Measurements from ENCODE around the gene PSORS1C1. TPM values are rescaled to one million over a fixed set of nuclear protein-coding genes. Genes with fewer than 3 reads are reported as not detected.

The PSORS1C1 gene
- polyA plus RNA-seq, 1 donor from 2014 or later = not detected

DNA sequence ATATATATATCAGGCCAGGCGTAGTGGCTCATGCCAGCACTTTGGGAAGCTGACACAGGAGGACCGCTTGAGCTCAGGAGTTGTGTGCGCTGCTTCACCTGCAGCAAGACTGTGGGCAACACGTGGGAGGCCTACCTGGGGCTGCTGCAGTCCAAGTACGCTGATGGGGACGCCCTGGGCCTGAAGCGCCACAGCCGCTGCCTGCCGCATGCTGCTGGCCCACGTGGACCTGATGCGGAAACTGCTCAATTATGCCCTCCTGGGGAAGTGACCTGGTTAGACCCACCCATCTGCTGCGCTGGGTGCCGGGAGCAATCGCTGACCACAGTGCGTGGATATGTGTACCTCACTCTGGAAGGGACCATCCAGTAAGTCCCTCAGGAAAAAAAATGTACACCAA, 26.0 kb downstream of the PSORS1C1 start:
- Histone ChIP-seq H3F3A (ENCODE audit: insufficient read depth, low read length, poor library complexity, severe bottlenecking) (no peaks in the 10 kb centered on the region), H3K9me2 (ENCODE audit: insufficient read depth, low read length) (no peaks in the 10 kb centered on the region), H2AFZ (ENCODE audit: low read depth, low read length) (no peak overlapping the region), H3K79me2 (replicated peaks; ENCODE audit: insufficient read depth, low read length) (no peaks in the 10 kb centered on the region), H3K36me3 (ENCODE audit: insufficient read depth, low read length) (no peaks in the 10 kb centered on the region), H3K4me2 (ENCODE audit: low read length) (no peak overlapping the region), H3K27ac (ENCODE audit: low read length) (no peak overlapping the region), H3K4me3 (ENCODE audit: low read length) (no peak overlapping the region), H4K20me1 (ENCODE audit: insufficient read depth) (no peaks in the 10 kb centered on the region), H3K9me3 (ENCODE audit: low read length) (no peaks in the 10 kb centered on the region), H3K9ac (ENCODE audit: low read length) (no peak overlapping the region), H3K27me3 (ENCODE audit: insufficient read depth, low read depth, low read length) (no peaks in the 10 kb centered on the region)
- TF ChIP-seq TAF1 (IDR thresholded peaks at IDR 0.05; ENCODE audit: low read depth) (no peak), EP300 (conservative IDR thresholded peaks at IDR 0.05; ENCODE audit: poor library complexity, severe bottlenecking) (no peak), RAD21 (conservative IDR thresholded peaks at IDR 0.05) (no peak), SMC3 (conservative IDR thresholded peaks at IDR 0.05; ENCODE audit: poor library complexity) (no peak), POLR2AphosphoS5 (IDR thresholded peaks at IDR 0.05) (no peak), MXI1 (conservative IDR thresholded peaks at IDR 0.05; ENCODE audit: poor library complexity, severe bottlenecking) (no peak), EZH2 (IDR thresholded peaks at IDR 0.05; ENCODE audit: borderline replicate concordance, insufficient read depth, low read length, poor library complexity, severe bottlenecking) (no peak)
- TF ChIP-seq, protein P1, sequence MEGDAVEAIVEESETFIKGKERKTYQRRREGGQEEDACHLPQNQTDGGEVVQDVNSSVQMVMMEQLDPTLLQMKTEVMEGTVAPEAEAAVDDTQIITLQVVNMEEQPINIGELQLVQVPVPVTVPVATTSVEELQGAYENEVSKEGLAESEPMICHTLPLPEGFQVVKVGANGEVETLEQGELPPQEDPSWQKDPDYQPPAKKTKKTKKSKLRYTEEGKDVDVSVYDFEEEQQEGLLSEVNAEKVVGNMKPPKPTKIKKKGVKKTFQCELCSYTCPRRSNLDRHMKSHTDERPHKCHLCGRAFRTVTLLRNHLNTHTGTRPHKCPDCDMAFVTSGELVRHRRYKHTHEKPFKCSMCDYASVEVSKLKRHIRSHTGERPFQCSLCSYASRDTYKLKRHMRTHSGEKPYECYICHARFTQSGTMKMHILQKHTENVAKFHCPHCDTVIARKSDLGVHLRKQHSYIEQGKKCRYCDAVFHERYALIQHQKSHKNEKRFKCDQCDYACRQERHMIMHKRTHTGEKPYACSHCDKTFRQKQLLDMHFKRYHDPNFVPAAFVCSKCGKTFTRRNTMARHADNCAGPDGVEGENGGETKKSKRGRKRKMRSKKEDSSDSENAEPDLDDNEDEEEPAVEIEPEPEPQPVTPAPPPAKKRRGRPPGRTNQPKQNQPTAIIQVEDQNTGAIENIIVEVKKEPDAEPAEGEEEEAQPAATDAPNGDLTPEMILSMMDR (IDR thresholded peaks at IDR 0.05; ENCODE audit: poor library complexity, severe bottlenecking) = no peak
- TF ChIP-seq, protein P2, sequence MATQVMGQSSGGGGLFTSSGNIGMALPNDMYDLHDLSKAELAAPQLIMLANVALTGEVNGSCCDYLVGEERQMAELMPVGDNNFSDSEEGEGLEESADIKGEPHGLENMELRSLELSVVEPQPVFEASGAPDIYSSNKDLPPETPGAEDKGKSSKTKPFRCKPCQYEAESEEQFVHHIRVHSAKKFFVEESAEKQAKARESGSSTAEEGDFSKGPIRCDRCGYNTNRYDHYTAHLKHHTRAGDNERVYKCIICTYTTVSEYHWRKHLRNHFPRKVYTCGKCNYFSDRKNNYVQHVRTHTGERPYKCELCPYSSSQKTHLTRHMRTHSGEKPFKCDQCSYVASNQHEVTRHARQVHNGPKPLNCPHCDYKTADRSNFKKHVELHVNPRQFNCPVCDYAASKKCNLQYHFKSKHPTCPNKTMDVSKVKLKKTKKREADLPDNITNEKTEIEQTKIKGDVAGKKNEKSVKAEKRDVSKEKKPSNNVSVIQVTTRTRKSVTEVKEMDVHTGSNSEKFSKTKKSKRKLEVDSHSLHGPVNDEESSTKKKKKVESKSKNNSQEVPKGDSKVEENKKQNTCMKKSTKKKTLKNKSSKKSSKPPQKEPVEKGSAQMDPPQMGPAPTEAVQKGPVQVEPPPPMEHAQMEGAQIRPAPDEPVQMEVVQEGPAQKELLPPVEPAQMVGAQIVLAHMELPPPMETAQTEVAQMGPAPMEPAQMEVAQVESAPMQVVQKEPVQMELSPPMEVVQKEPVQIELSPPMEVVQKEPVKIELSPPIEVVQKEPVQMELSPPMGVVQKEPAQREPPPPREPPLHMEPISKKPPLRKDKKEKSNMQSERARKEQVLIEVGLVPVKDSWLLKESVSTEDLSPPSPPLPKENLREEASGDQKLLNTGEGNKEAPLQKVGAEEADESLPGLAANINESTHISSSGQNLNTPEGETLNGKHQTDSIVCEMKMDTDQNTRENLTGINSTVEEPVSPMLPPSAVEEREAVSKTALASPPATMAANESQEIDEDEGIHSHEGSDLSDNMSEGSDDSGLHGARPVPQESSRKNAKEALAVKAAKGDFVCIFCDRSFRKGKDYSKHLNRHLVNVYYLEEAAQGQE (IDR thresholded peaks at IDR 0.05; ENCODE audit: borderline replicate concordance) = no peak

DNA sequence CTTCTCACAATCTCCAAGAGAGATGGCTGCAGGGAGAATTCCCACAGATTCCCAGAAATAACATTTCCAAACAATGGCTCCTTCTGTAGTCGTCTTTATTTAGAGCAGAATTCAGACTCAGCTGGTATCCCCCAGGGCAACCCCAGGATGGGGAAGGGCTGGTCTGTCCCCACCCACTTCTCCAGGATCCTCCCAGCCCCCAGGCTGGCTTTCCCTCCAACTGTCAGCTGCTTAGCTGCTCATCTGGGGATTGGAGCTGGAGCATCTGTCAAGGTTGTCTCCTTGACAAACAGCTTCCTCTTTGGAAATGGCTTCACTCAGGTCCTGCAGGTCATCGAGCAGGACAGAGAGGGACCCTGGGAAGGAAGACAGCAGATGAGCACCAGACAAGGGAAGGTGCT, 27.8 kb downstream of the PSORS1C1 start:
- no peaks in the 10 kb centered on the region for H3K9me2 ChIP-seq (ENCODE audit: insufficient read depth, low read length)
- no peaks in the 10 kb centered on the region for H3K9me3 ChIP-seq (ENCODE audit: low read length)
- H3F3A ChIP-seq (ENCODE audit: insufficient read depth, low read length, poor library complexity, severe bottlenecking) = no peaks in the 10 kb centered on the region
- H3K27ac ChIP-seq (ENCODE audit: low read length) = no peak overlapping the region
- no peaks in the 10 kb centered on the region for H3K36me3 ChIP-seq (ENCODE audit: insufficient read depth, low read length)
- no peaks in the 10 kb centered on the region for H3K27me3 ChIP-seq (ENCODE audit: insufficient read depth, low read depth, low read length)
- no peaks in the 10 kb centered on the region for H3K79me2 ChIP-seq (replicated peaks; ENCODE audit: insufficient read depth, low read length)
- no peak overlapping the region for H2AFZ ChIP-seq (ENCODE audit: low read depth, low read length)
- no peak overlapping the region for H3K4me2 ChIP-seq (ENCODE audit: low read length)
- H3K4me3 ChIP-seq (ENCODE audit: low read length) = no peak overlapping the region
- no peaks in the 10 kb centered on the region for H4K20me1 ChIP-seq (ENCODE audit: insufficient read depth)
- TF ChIP-seq POLR2AphosphoS5 (IDR thresholded peaks at IDR 0.05) = no peak
- TF ChIP-seq, protein P2 (IDR thresholded peaks at IDR 0.05; ENCODE audit: borderline replicate concordance) = no peak
- no peak for TF ChIP-seq SMC3 (conservative IDR thresholded peaks at IDR 0.05; ENCODE audit: poor library complexity)
- no peak for TF ChIP-seq EP300 (conservative IDR thresholded peaks at IDR 0.05; ENCODE audit: poor library complexity, severe bottlenecking)
- no peak for TF ChIP-seq RAD21 (conservative IDR thresholded peaks at IDR 0.05)
- no peak for TF ChIP-seq EZH2 (IDR thresholded peaks at IDR 0.05; ENCODE audit: borderline replicate concordance, insufficient read depth, low read length, poor library complexity, severe bottlenecking)
- TF ChIP-seq MXI1 (conservative IDR thresholded peaks at IDR 0.05; ENCODE audit: poor library complexity, severe bottlenecking) = no peak
- no peak for TF ChIP-seq TAF1 (IDR thresholded peaks at IDR 0.05; ENCODE audit: low read depth)
- TF ChIP-seq, protein P1 (IDR thresholded peaks at IDR 0.05; ENCODE audit: poor library complexity, severe bottlenecking) = no peak
- no peak overlapping the region for H3K9ac ChIP-seq (ENCODE audit: low read length)
